H9 (cell line): Measurements from ENCODE around the gene DEDD2. TPM values are rescaled to one million over a fixed set of nuclear protein-coding genes. Genes with fewer than 3 reads are reported as not detected.

Experiments used
- DNase-seq: peaks from one replicate; pipeline ENCODE4 v3.0.0-alpha.2; 2017
- H2AFZ ChIP-seq: one replicate; pipeline ENCODE4 v1.6.1; 2013; ENCODE audit warnings: mild to moderate bottlenecking, low read length, control low read depth, moderate library complexity
- H2AK5ac ChIP-seq: 2 replicates; pipeline ENCODE4 v1.6.1; 2013; ENCODE audit warnings: low read length, control low read depth, mixed read lengths; ENCODE audit not compliant: insufficient read length
- H2BK120ac ChIP-seq: one replicate; pipeline ENCODE4 v1.6.1; 2013; ENCODE audit warnings: low read depth, mild to moderate bottlenecking, low read length, control low read depth, inconsistent platforms; ENCODE audit not compliant: poor library complexity, severe bottlenecking
- H2BK12ac ChIP-seq: 2 replicates; pipeline ENCODE4 v1.6.1; 2013; ENCODE audit warnings: low read length, control low read depth, mixed read lengths, low read depth; ENCODE audit not compliant: insufficient read length
- H2BK15ac ChIP-seq: 2 replicates; pipeline ENCODE4 v1.6.1; 2013; ENCODE audit warnings: low read depth, low read length, control low read depth
- H2BK20ac ChIP-seq: one replicate; pipeline ENCODE4 v1.6.1; 2013; ENCODE audit warnings: low read depth, mild to moderate bottlenecking, low read length, control low read depth, inconsistent platforms; ENCODE audit not compliant: poor library complexity, severe bottlenecking
- H2BK5ac ChIP-seq: 2 replicates; pipeline ENCODE4 v1.6.1; 2013; ENCODE audit warnings: low read length, control low read depth, mixed read lengths; ENCODE audit not compliant: insufficient read length
- H3K14ac ChIP-seq: 2 replicates; pipeline ENCODE4 v1.6.1; 2013; ENCODE audit warnings: low read length, control low read depth; ENCODE audit not compliant: insufficient read depth
- H3K18ac ChIP-seq: 2 replicates; pipeline ENCODE4 v1.6.1; 2013; ENCODE audit warnings: low read depth, mild to moderate bottlenecking, mixed read lengths, low read length, control low read depth; ENCODE audit not compliant: insufficient read length
- H3K23ac ChIP-seq: 2 replicates; pipeline ENCODE4 v1.6.1; 2013; ENCODE audit warnings: low read length, control low read depth, mixed read lengths, low read depth; ENCODE audit not compliant: insufficient read length
- H3K23me2 ChIP-seq: 2 replicates; pipeline ENCODE4 v1.6.1; 2013; ENCODE audit warnings: low read depth, mild to moderate bottlenecking, mixed read lengths, low read length, control low read depth; ENCODE audit not compliant: insufficient read length, poor library complexity, severe bottlenecking
- H3K27ac ChIP-seq: 2 replicates; pipeline ENCODE4 v1.5.1; 2013; ENCODE audit warnings: low read length, control low read depth, mixed read lengths, low read depth; ENCODE audit not compliant: insufficient read length
- H3K27me3 ChIP-seq: 2 replicates; pipeline ENCODE4 v1.6.1; 2013; ENCODE audit warnings: low read length, control low read depth, inconsistent platforms; ENCODE audit not compliant: insufficient read depth
- H3K4ac ChIP-seq: 2 replicates; pipeline ENCODE4 v1.6.1; 2013; ENCODE audit warnings: low read depth, mild to moderate bottlenecking, control low read depth, inconsistent platforms, low read length, moderate library complexity
- H3K4me1 ChIP-seq: 2 replicates; pipeline ENCODE4 v1.6.1; 2013; ENCODE audit warnings: low read length, control low read depth, inconsistent platforms; ENCODE audit not compliant: insufficient read depth
- H3K4me2 ChIP-seq: 2 replicates; pipeline ENCODE4 v1.6.1; 2013; ENCODE audit warnings: low read length, control low read depth, mixed read lengths; ENCODE audit not compliant: insufficient read length, insufficient read depth
- H3K56ac ChIP-seq: 2 replicates; pipeline ENCODE4 v1.6.1; 2013; ENCODE audit warnings: low read depth, mild to moderate bottlenecking, mixed read lengths, low read length, control low read depth; ENCODE audit not compliant: insufficient read length
- H3K79me1 ChIP-seq: 2 replicates; pipeline ENCODE4 v1.6.1; 2013; ENCODE audit warnings: low read depth, mild to moderate bottlenecking, moderate library complexity, low read length, control low read depth, inconsistent platforms; ENCODE audit not compliant: insufficient read depth, poor library complexity, severe bottlenecking
- H3K79me2 ChIP-seq: 2 replicates; pipeline ENCODE4 v1.6.1; 2013; ENCODE audit warnings: low read length, control low read depth, inconsistent platforms; ENCODE audit not compliant: insufficient read depth
- H3K9ac ChIP-seq: 2 replicates; pipeline ENCODE4 v1.6.1; 2013; ENCODE audit warnings: low read length, control low read depth, mixed read lengths; ENCODE audit not compliant: insufficient read length; ENCODE audit errors: extremely low read depth
- H3K9me3 ChIP-seq: one replicate; pipeline ENCODE4 v1.6.1; 2013; ENCODE audit warnings: low read depth, low read length, inconsistent platforms; ENCODE audit not compliant: control insufficient read depth
- H3T11ph ChIP-seq: one replicate; pipeline ENCODE4 v1.6.1; 2013; ENCODE audit warnings: mild to moderate bottlenecking, low read length, control low read depth, inconsistent platforms
- H4K20me1 ChIP-seq: one replicate; pipeline ENCODE4 v1.6.1; 2013; ENCODE audit not compliant: control insufficient read depth, insufficient read length, insufficient read depth
- H4K5ac ChIP-seq: 2 replicates; pipeline ENCODE4 v1.6.1; 2013; ENCODE audit warnings: low read depth, mild to moderate bottlenecking, mixed read lengths, low read length, control low read depth; ENCODE audit not compliant: insufficient read length
- H4K8ac ChIP-seq: replicated peaks from 2 replicates; pipeline ENCODE4 v1.6.1; 2013; ENCODE audit warnings: low read length, control low read depth, mixed read lengths, low read depth; ENCODE audit not compliant: insufficient read length
- H4K91ac ChIP-seq: 2 replicates; pipeline ENCODE4 v1.6.1; 2013; ENCODE audit warnings: low read depth, mild to moderate bottlenecking, moderate library complexity, mixed read lengths, low read length, control low read depth; ENCODE audit not compliant: insufficient read length
- H3K27ac Mint-ChIP-seq, 3 experiments: 2 replicates in 2 of 3; 3 replicates in 1 of 3; pipeline ENCODE4 v1.8.0; 2020 to 2021; ENCODE audit warnings: mixed read lengths in 3 of 3, mild to moderate bottlenecking in 1 of 3, moderate library complexity in 1 of 3
- H3K27me3 Mint-ChIP-seq: 2 replicates; pipeline ENCODE4 v1.8.0; 2021; ENCODE audit warnings: low read depth, mild to moderate bottlenecking, moderate library complexity, mixed read lengths
- H3K36me3 Mint-ChIP-seq, 3 experiments: 2 replicates in 2 of 3; 3 replicates in 1 of 3; pipeline ENCODE4 v1.8.0; 2020 to 2021; ENCODE audit warnings: low read depth in 3 of 3, mixed read lengths in 3 of 3; ENCODE audit not compliant: insufficient read depth in 1 of 3
- H3K4me1 Mint-ChIP-seq, 2 experiments: 2 replicates each; pipeline ENCODE4 v1.8.0; 2020; ENCODE audit warnings: mixed read lengths in 2 of 2
- H3K4me3 Mint-ChIP-seq, 2 experiments: 2 replicates in 1 of 2; 3 replicates in 1 of 2; pipeline ENCODE4 v1.8.0; 2020 to 2021; ENCODE audit warnings: mild to moderate bottlenecking in 2 of 2, mixed read lengths in 2 of 2, moderate library complexity in 1 of 2
- H3K9me3 Mint-ChIP-seq, 2 experiments: 2 replicates in 1 of 2; 3 replicates in 1 of 2; pipeline ENCODE4 v1.8.0; 2020; ENCODE audit warnings: mild to moderate bottlenecking in 2 of 2, mixed read lengths in 2 of 2, moderate library complexity in 1 of 2
- WGBS: extraction: QIAGEN DNeasy Blood & Tissue Kit; methylation state at CpG from one replicate; pipeline ENCODE4 v1.1.7; 2013; ENCODE audit warnings: missing lambda C conversion rate, low lambda C conversion rate, mixed read lengths; ENCODE audit not compliant: insufficient read length; ENCODE audit errors: extremely low coverage; 5-methylcytosine and 5-hydroxymethylcytosine counted together
- total RNA-seq: library from RNA; stranded (reverse); gene quantifications from 2 replicates; pipeline ENCODE4 v1.2.1, GENCODE V29; 2021
- TF ChIP-seq, protein P1 (sequence below): fragments of 200-600 bp; sonication (generic); conservative IDR thresholded peaks from 3 replicates; pipeline ENCODE4 v1.8.0; 2021; ENCODE audit warnings: antibody characterized with exemption, mild to moderate bottlenecking

Gene DEDD2
- total RNA-seq, 1 experiment from 2014 or later: 32.3 TPM

DNA sequence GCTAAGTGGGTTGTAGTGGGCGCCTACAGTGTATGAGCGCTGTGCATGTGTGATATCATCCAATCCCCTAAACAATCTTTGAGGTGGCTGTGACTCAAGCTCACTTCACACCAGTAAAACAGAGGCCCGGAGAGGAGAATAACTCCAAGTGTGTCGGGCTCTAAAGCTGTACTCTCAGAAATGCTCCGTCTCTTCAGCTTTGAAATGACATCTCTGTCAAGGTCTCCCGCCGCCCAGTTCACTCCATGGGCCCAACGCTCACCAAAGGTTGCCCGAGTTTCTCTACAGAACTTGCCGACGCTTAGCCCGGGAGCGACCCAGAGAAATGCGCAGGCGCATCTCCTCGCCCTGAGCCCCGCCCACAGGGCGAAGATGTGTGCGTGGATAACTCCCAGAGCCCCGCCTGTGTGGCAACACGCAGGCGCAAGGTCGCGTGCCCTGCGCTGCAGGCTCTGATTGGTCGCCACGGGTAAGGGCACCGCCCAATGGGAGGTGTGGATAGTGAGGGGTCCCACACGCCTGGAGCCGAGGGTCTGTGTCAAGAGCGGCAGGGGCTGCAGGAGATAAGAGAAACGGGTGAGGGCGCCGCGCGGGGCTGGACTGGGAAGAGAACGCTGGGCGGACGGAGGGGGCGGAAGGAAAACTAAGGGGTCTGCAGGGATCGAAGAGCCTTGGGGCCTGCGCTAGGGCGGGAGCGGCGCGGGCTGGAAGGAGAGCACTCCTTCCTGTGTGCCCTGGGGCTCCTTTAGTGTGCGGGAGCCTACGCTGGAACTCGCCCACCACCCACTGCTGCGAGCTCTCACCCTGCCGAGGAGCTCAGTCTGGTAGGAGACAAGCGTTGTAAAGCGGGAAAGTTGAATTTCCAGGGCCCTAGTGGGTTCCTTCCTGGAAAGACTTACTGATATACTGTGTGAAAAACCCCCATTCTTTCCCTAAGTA, 2.6 kb upstream of the DEDD2 start, which contains the start of gene ZNF526:
Gene ZNF526 (plus strand): TSS at position 501 of the 939 bp plus-strand sequence. CDS start 4,092 bp downstream, outside the sequence.
- DNase-seq: peak; percentile 99
- H2BK15ac ChIP-seq: no peak within 1 kb of the TSS

More for the DNA sequence above, 2.6 kb upstream of the DEDD2 start, which contains the start of gene ZNF526:
- Histone ChIP-seq H2BK12ac (no peak within 1 kb of the TSS), H3T11ph (no peak within 1 kb of the TSS), H3K4me2 (peak within 1 kb of the TSS; percentile 72), H3K79me1 (peaks cover 10% of the 10 kb centered on the region), H3K4ac (no peak within 1 kb of the TSS), H3K27me3 (no peaks in the 10 kb centered on the region), H3K4me1 (no peaks in the 10 kb centered on the region), H2BK120ac (no peak within 1 kb of the TSS), H3K23ac (no peak within 1 kb of the TSS), H3K14ac (0 out of 2 replicates have a peak within 1 kb of the TSS, but pooled peaks have one; percentile 26), H3K27ac (no peak within 1 kb of the TSS), H3K9ac (peak within 1 kb of the TSS; percentile 70), H3K18ac (no peak within 1 kb of the TSS), H2AK5ac (no peak within 1 kb of the TSS), H3K9me3 (no peaks in the 10 kb centered on the region), H3K79me2 (peaks cover 11% of the 10 kb centered on the region; the same call in 1 of the 2 replicates), H3K56ac (no peak within 1 kb of the TSS), H2BK5ac (no peak within 1 kb of the TSS), H4K20me1 (no peaks in the 10 kb centered on the region), H3K23me2 (peaks cover 13% of the 10 kb centered on the region), H4K5ac (no peak within 1 kb of the TSS), H4K91ac (no peak within 1 kb of the TSS), H2BK20ac (no peak within 1 kb of the TSS), H4K8ac (no peak within 1 kb of the TSS), H2AFZ (no peak within 1 kb of the TSS)
- H3K36me3 Mint-ChIP-seq: peaks cover 18 to 33% (median 28%) of the 10 kb centered on the region in 3 experiments
- H3K27me3 Mint-ChIP-seq: no peaks in the 10 kb centered on the region; the same call in none of the 2 replicates
- no peaks in the 10 kb centered on the region; a peak in 1 of 5 replicates for H3K9me3 Mint-ChIP-seq
- WGBS: no CpG with 5 or more reads among the region's 53 CpGs
- peak within 1 kb of the TSS; percentile 90 to 99 for H3K4me3 Mint-ChIP-seq
- H3K27ac Mint-ChIP-seq: peak within 1 kb of the TSS; percentile 93 to 98 (median 97)
- TF ChIP-seq, protein P1, sequence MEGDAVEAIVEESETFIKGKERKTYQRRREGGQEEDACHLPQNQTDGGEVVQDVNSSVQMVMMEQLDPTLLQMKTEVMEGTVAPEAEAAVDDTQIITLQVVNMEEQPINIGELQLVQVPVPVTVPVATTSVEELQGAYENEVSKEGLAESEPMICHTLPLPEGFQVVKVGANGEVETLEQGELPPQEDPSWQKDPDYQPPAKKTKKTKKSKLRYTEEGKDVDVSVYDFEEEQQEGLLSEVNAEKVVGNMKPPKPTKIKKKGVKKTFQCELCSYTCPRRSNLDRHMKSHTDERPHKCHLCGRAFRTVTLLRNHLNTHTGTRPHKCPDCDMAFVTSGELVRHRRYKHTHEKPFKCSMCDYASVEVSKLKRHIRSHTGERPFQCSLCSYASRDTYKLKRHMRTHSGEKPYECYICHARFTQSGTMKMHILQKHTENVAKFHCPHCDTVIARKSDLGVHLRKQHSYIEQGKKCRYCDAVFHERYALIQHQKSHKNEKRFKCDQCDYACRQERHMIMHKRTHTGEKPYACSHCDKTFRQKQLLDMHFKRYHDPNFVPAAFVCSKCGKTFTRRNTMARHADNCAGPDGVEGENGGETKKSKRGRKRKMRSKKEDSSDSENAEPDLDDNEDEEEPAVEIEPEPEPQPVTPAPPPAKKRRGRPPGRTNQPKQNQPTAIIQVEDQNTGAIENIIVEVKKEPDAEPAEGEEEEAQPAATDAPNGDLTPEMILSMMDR: peak; percentile 12; the same call in 1 of the 3 replicates
- H3K4me1 Mint-ChIP-seq: peaks cover 29 to 44% of the 10 kb centered on the region in 2 experiments
